Neutrophil (primary cell): Measurements from ENCODE around the gene SHOC2.

Source experiments
- H3K27ac ChIP-seq: fragments of 200-600 bp; sonication (generic); 2 replicates; pipeline ENCODE4 v1.5.1; 2016; ENCODE audit warnings: mild to moderate bottlenecking, moderate library complexity
- H3K27me3 ChIP-seq: fragments of 200-600 bp; sonication (generic); 2 replicates; pipeline ENCODE4 v1.6.0; 2016; ENCODE audit warnings: mild to moderate bottlenecking
- H3K36me3 ChIP-seq: fragments of 200-600 bp; sonication (generic); 2 replicates; pipeline ENCODE4 v1.5.1; 2017
- H3K4me1 ChIP-seq, 2 experiments: fragments of 200-600 bp in 1 of 2; sonication (generic) in 1 of 2; 1 replicate in 1 of 2; 2 replicates in 1 of 2; pipeline versions ENCODE4 v1.5.1 to v1.6.1; 2013 to 2016; ENCODE audit warnings: low read depth in 1 of 2, low read length in 1 of 2, mild to moderate bottlenecking in 1 of 2, moderate library complexity in 1 of 2; ENCODE audit not compliant: control insufficient read depth in 1 of 2, insufficient read depth in 1 of 2
- H3K4me3 ChIP-seq, 2 experiments: fragments of 200-600 bp in 1 of 2; sonication (generic) in 1 of 2; 1 replicate in 1 of 2; 2 replicates in 1 of 2; pipeline ENCODE4 v1.5.1; 2013 to 2016; ENCODE audit warnings: low read depth in 1 of 2, low read length in 1 of 2, mild to moderate bottlenecking in 1 of 2, moderate library complexity in 1 of 2
- H3K9me3 ChIP-seq: fragments of 200-600 bp; sonication (generic); 2 replicates; pipeline ENCODE4 v1.5.1; 2016
- TF ChIP-seq, protein P1 (sequence below): fragments of 200-600 bp; sonication (generic); IDR thresholded peaks from 2 replicates; pipeline ENCODE4 v1.5.1; 2016; ENCODE audit warnings: antibody characterized with exemption

The SHOC2 gene

DNA sequence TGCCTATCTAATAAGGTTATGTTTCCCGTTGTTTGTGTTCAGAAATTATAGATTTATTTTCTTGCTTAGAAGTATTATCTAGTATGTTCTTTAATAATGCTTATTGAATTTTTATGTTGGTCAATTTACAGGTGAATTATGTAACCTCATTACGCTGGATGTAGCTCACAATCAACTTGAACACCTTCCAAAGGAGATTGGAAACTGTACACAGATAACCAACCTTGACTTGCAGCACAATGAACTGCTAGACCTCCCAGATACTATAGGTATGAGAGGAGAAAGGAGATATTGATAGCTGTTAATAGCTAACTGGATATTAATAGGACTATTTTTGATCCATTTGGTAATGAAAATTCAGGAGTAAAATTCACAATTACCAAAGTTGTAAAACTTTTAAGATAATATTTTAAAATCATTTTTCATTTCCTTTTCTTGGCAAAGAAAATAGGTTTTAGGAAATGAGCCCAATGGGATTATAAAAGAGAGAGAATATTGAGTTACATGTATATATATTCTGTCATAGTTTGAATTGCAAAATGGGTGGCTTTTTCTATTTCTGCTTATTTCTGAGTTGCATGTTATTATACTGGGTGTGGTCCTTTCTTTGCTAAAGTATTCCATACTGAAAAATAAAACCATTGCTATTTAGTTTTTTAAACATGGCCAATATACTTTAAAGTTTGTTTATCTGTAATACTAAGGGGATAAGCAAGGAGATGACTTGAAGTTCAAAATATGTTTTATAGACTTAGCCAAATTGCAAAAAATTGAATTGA, 66.3 kb downstream of the SHOC2 start:
- no peak overlapping the region for H3K4me3 ChIP-seq
- no peaks in the 10 kb centered on the region for H3K9me3 ChIP-seq
- H3K36me3 ChIP-seq = peaks cover 10% of the 10 kb centered on the region
- TF ChIP-seq, protein P1, sequence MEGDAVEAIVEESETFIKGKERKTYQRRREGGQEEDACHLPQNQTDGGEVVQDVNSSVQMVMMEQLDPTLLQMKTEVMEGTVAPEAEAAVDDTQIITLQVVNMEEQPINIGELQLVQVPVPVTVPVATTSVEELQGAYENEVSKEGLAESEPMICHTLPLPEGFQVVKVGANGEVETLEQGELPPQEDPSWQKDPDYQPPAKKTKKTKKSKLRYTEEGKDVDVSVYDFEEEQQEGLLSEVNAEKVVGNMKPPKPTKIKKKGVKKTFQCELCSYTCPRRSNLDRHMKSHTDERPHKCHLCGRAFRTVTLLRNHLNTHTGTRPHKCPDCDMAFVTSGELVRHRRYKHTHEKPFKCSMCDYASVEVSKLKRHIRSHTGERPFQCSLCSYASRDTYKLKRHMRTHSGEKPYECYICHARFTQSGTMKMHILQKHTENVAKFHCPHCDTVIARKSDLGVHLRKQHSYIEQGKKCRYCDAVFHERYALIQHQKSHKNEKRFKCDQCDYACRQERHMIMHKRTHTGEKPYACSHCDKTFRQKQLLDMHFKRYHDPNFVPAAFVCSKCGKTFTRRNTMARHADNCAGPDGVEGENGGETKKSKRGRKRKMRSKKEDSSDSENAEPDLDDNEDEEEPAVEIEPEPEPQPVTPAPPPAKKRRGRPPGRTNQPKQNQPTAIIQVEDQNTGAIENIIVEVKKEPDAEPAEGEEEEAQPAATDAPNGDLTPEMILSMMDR = no peak
- H3K4me1 ChIP-seq = no peaks in the 10 kb centered on the region
- no peaks in the 10 kb centered on the region for H3K27me3 ChIP-seq
- no peak overlapping the region for H3K27ac ChIP-seq

- no peak overlapping the region for H3K27ac ChIP-seq
- TF ChIP-seq, protein P1 = no peak
- no peaks in the 10 kb centered on the region for H3K9me3 ChIP-seq
- no peaks in the 10 kb centered on the region for H3K4me1 ChIP-seq
- no peak overlapping the region for H3K4me3 ChIP-seq
- H3K36me3 ChIP-seq = peaks cover 10% of the 10 kb centered on the region
- H3K27me3 ChIP-seq = no peaks in the 10 kb centered on the region
These were observed 69.6 kb downstream of the SHOC2 start for GRCh38 chr10:110989016-110989415.

DNA sequence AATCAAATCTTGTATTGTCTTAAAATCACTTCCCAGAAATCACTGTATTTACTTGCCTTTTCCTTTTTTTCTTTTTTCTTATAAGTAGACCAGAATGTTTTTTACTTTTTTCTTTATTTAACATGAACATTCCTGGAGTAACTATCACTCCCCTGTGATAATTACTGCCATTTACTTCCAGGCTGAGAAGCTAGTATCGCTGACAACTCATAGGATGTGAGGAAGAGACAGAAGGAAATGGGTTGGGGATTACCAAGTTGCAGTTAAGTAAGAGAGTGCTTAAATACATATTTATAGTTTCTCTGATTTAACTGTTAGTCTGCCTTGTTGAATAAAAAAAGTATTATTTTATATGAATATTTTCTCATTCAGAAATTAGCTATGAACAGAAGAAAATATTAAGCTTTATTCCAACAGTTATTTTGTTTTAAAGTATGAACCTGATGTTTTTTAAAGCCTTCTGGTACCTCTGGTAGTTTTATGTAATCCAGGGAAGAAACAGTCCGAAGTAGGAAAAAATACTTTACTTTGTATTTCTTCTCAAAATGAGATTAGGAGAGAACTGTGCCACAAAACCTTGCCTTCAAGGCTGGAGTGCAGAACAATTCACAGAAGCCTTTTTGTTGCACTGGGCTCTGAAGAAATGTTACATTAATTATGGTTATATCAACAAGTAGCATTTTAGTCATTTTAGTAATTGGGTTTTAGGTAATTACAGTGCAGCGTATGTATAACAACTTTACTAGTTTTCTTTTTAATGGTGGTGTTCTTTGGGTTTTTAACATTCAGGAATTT, 72.8 kb downstream of the SHOC2 start:
- Histone ChIP-seq H3K4me1 (no peaks in the 10 kb centered on the region), H3K27me3 (no peaks in the 10 kb centered on the region), H3K36me3 (peaks cover 7% of the 10 kb centered on the region), H3K27ac (peak overlapping the region; percentile 4), H3K4me3 (no peak overlapping the region), H3K9me3 (no peaks in the 10 kb centered on the region)
- TF ChIP-seq, protein P1 = no peak

DNA sequence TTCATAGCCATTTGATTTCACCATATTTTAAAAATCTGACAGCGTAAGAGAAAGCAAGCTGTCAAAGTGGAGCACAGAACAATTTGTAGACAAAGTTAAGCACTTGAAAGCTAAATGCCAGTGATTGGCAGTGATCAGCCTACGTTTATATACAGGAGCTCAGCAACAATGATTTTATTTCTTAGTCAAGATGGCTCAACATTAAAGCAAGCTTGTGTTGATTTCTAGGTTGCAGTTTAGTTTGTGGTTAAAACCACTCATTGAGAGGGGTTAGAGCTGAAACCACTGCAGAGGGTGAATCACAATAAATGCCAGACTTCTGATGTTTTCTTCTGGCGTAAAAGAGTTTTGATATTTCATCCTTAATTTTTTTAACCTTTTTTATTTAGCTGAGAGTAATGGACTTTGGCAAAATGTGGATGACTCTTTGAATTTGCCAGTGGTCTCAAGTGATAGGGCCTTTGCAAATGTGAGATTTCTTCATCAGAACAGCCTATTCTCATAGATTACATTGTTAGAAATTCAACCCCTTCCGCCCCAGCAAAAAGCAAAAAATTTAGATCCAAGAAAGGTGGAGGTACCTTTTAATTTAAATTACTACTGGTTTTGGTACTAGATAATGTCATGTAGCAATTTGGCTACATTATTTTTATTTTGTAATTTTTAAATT, 73.8 kb downstream of the SHOC2 start:
- TF ChIP-seq, protein P1 = no peak
- Histone ChIP-seq H3K9me3 (no peaks in the 10 kb centered on the region), H3K27ac (no peak overlapping the region), H3K27me3 (no peaks in the 10 kb centered on the region), H3K4me1 (no peaks in the 10 kb centered on the region), H3K4me3 (no peak overlapping the region), H3K36me3 (peaks cover 5% of the 10 kb centered on the region)

GRCh38 chr10:110994406-110995086, 75.1 kb downstream of the SHOC2 start:
- H3K4me3 ChIP-seq = no peak overlapping the region
- H3K27ac ChIP-seq = no peak overlapping the region
- TF ChIP-seq, protein P1 = no peak
- H3K27me3 ChIP-seq = no peaks in the 10 kb centered on the region
- H3K4me1 ChIP-seq = no peaks in the 10 kb centered on the region
- peaks cover 8% of the 10 kb centered on the region for H3K36me3 ChIP-seq
- H3K9me3 ChIP-seq = no peaks in the 10 kb centered on the region
